Activated T-cell treated with anti-CD3 and anti-CD28 coated beads, Interleukin-2, amount 50 U/mL, for 24 hours (primary cell): Measurements from ENCODE around the gene BEST2.
"Not testable (repeated sequence)": the region's sequence is repeated elsewhere in the genome, so short reads cannot be mapped to it uniquely, and the experiment has no call there.

Experiments
- DNase-seq: peaks from one replicate; pipeline ENCODE4 v3.0.0-alpha.2; 2020
- H3K27ac Mint-ChIP-seq: 2 replicates; pipeline ENCODE4 v1.8.0; 2020; ENCODE audit warnings: mild to moderate bottlenecking, mixed read lengths
- H3K27me3 Mint-ChIP-seq: 2 replicates; pipeline ENCODE4 v1.8.0; 2020; ENCODE audit warnings: mixed read lengths
- H3K36me3 Mint-ChIP-seq: 2 replicates; pipeline ENCODE4 v1.8.0; 2020; ENCODE audit warnings: low read depth, mixed read lengths
- H3K4me1 Mint-ChIP-seq: 2 replicates; pipeline ENCODE4 v1.8.0; 2020; ENCODE audit warnings: low read depth, mixed read lengths
- H3K4me3 Mint-ChIP-seq: 2 replicates; pipeline ENCODE4 v1.8.0; 2020; ENCODE audit warnings: mild to moderate bottlenecking, moderate library complexity, mixed read lengths
- H3K9me3 Mint-ChIP-seq: 2 replicates; pipeline ENCODE4 v1.8.0; 2020; ENCODE audit warnings: mixed read lengths

BEST2 gene

DNA sequence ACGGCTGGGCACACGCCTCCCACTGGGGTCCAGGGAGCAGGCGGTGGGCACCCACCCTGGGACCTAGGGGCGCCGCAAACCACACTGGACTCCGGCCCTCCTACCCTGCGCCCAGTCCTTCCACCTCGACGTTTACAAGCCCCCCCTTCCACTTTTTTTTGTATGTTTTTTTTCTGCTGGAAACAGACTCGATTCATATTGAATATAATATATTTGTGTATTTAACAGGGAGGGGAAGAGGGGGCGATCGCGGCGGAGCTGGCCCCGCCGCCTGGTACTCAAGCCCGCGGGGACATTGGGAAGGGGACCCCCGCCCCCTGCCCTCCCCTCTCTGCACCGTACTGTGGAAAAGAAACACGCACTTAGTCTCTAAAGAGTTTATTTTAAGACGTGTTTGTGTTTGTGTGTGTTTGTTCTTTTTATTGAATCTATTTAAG is 41.3 kb downstream of the BEST2 start:
- peak overlapping the region; percentile 99 for H3K27ac Mint-ChIP-seq
- H3K27me3 Mint-ChIP-seq, result no peaks in the 10 kb centered on the region
- H3K9me3 Mint-ChIP-seq, result no peaks in the 10 kb centered on the region
- peak overlapping the region; percentile 98 for H3K4me3 Mint-ChIP-seq
- H3K36me3 Mint-ChIP-seq, result peaks cover 46% of the 10 kb centered on the region
- H3K4me1 Mint-ChIP-seq, result peaks cover 51% of the 10 kb centered on the region
- DNase-seq, result no peak

GRCh38 chr19:12793290-12794195 is 42.0 kb downstream of the BEST2 start:
- Mint-ChIP-seq H3K4me1 (peaks cover 44% of the 10 kb centered on the region), H3K27me3 (no peaks in the 10 kb centered on the region), H3K4me3 (peak overlapping the region; percentile 98), H3K9me3 (no peaks in the 10 kb centered on the region), H3K36me3 (peaks cover 51% of the 10 kb centered on the region), H3K27ac (peak overlapping the region; percentile 99)
- DNase-seq, result peak; percentile 97

DNA sequence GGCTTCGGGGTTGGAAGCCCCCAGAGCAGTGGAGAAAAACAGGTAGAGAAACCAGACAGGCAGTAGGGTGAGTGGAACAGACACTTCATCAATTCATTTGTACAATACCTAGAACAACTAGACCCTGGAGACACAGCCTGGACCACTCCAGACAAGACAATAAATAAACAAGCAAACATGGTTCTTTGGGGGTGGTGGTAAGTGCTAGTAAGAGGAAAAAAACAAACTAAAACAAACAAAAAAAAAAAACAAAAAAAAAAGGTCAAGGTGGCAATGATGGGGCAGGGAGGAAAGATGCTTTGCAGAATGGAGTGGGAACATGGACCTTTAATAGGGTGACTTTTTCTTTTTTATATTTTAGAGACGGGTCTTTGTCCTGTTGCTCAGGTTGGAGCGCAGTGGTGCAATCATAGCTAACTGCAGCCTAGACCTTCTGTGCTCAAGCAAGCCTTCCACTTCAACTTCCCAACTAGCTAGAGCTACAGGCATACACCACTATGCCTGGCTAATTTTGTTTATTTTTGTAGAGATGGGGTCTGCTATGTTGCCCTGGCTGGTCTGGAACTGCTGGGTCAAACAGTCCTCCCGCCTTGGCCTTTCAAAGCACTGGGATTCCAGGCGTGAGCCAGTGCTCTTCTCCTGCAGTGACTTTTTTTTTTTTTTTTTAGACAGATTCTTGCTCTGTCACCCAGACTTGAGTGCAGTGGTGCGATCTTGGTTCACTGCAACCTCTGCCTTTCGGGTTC is 42.8 kb downstream of the BEST2 start:
- Mint-ChIP-seq H3K27me3 (no peaks in the 10 kb centered on the region), H3K9me3 (no peaks in the 10 kb centered on the region), H3K4me3 (peak overlapping the region; percentile 78), H3K4me1 (peaks cover 37% of the 10 kb centered on the region), H3K27ac (peak overlapping the region; percentile 92), H3K36me3 (peaks cover 58% of the 10 kb centered on the region)
- no peak for DNase-seq

GRCh38 chr19:12794971-12795381 is 43.4 kb downstream of the BEST2 start:
- Mint-ChIP-seq H3K9me3 (no peaks in the 10 kb centered on the region), H3K4me3 (peak overlapping the region; percentile 78), H3K36me3 (peaks cover 64% of the 10 kb centered on the region), H3K4me1 (peaks cover 41% of the 10 kb centered on the region), H3K27me3 (no peaks in the 10 kb centered on the region), H3K27ac (peak overlapping the region; percentile 92)
- DNase-seq, result no peak

- H3K27ac Mint-ChIP-seq, result peak overlapping the region; percentile 86
- H3K9me3 Mint-ChIP-seq, result no peaks in the 10 kb centered on the region
- DNase-seq, result peak; percentile 84
- H3K4me3 Mint-ChIP-seq, result peak overlapping the region; percentile 69
- H3K36me3 Mint-ChIP-seq, result peaks cover 72% of the 10 kb centered on the region
- no peaks in the 10 kb centered on the region for H3K27me3 Mint-ChIP-seq
- H3K4me1 Mint-ChIP-seq, result peaks cover 42% of the 10 kb centered on the region
These were observed 44.8 kb downstream of the BEST2 start for GRCh38 chr19:12796146-12797071.

GRCh38 chr19:12797141-12797587 is 45.6 kb downstream of the BEST2 start:
- no peak overlapping the region for H3K4me3 Mint-ChIP-seq
- H3K36me3 Mint-ChIP-seq, result peaks cover 66% of the 10 kb centered on the region
- no peak overlapping the region for H3K27ac Mint-ChIP-seq
- H3K27me3 Mint-ChIP-seq, result no peaks in the 10 kb centered on the region
- no peaks in the 10 kb centered on the region for H3K9me3 Mint-ChIP-seq
- no peak for DNase-seq
- peaks cover 44% of the 10 kb centered on the region for H3K4me1 Mint-ChIP-seq

DNA sequence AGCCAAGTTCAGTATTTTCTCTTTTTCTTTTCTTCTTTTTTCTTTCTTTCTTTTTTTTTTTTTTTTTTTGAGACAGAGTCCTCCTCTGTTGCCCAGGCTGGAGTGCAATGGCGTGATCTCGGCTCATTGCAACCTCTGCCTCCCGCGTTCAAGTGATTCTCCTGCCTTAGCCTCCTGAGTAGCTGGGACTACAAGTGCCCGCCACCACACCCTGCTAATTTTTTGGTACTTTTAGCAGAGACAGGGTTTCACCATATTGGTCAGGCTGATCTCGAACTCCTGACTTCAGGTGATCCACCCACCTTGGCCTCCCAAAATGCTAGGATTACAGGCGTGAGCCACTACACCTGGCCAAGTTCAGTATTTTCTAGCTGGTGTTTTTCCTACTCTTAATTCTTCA is 46.0 kb downstream of the BEST2 start:
- Mint-ChIP-seq H3K36me3 (peaks cover 61% of the 10 kb centered on the region), H3K4me1 (peaks cover 48% of the 10 kb centered on the region)
- H3K9me3 Mint-ChIP-seq, H3K4me3 Mint-ChIP-seq, DNase-seq, H3K27ac Mint-ChIP-seq, H3K27me3 Mint-ChIP-seq: not testable (repeated sequence)

DNA sequence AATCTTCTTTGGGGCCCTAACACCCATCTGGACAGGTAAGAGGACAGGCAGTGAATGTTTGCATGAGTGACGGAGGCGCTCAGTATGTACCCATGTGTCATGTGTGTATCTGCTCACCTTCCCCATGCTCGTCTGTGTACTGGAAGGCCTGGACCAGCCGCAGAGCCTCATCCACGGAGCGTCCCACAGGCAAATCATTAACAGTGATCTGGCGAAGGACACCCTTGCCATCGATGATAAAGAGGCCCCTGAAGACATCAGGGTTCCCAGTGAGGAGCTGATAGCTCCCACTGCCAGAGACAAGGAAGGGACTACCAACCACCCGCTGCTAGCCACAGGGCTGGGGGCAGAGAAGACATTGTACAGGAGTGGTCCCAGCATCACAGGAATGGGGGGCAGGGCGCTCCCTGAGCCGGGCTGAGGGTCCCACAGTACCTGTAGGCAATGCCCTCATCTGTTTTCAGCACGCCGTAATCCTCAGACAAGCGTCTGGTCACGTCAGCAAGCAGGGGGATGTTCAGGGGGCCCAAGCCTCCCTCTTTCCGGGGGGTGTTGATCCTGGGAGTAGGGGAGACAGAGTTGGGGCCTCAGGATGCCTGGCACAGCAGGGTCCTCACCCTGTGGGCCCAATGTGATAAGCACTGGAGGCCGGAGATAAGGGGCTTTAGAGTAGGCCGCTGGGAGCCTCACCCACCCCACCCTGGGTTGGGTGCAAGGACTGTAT is 48.3 kb downstream of the BEST2 start:
- H3K27me3 Mint-ChIP-seq, result no peaks in the 10 kb centered on the region
- no peaks in the 10 kb centered on the region for H3K9me3 Mint-ChIP-seq
- peaks cover 40% of the 10 kb centered on the region for H3K4me1 Mint-ChIP-seq
- peaks cover 47% of the 10 kb centered on the region for H3K36me3 Mint-ChIP-seq
- no peak for DNase-seq
- H3K4me3 Mint-ChIP-seq, result peak overlapping the region; percentile 91
- peak overlapping the region; percentile 61 for H3K27ac Mint-ChIP-seq

DNA sequence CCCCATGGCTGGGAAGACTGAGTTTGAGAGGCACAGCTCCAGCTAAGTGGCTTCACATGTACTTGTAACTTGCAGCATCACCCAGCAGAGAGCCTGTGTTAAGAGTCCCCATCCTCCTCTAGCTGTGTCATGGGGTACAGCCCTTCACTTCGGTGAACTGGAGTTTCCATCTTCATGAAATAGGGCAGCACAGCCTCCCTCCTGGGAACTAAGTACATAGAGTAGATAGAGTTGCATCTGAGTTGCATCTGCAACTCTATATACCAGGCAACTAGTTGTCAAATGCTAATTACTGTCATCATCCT is 48.8 kb downstream of the BEST2 start:
- Mint-ChIP-seq H3K27ac (peak overlapping the region; percentile 87), H3K27me3 (no peaks in the 10 kb centered on the region), H3K9me3 (no peaks in the 10 kb centered on the region), H3K4me3 (peak overlapping the region; percentile 91), H3K36me3 (peaks cover 47% of the 10 kb centered on the region), H3K4me1 (peaks cover 36% of the 10 kb centered on the region)
- no peak for DNase-seq

- H3K9me3 Mint-ChIP-seq, result no peaks in the 10 kb centered on the region
- H3K36me3 Mint-ChIP-seq, result peaks cover 46% of the 10 kb centered on the region
- no peak for DNase-seq
- no peaks in the 10 kb centered on the region for H3K27me3 Mint-ChIP-seq
- peak overlapping the region; percentile 91 for H3K4me3 Mint-ChIP-seq
- peak overlapping the region; percentile 87 for H3K27ac Mint-ChIP-seq
- peaks cover 33% of the 10 kb centered on the region for H3K4me1 Mint-ChIP-seq
These were observed 49.4 kb downstream of the BEST2 start for GRCh38 chr19:12800923-12801465.

DNA sequence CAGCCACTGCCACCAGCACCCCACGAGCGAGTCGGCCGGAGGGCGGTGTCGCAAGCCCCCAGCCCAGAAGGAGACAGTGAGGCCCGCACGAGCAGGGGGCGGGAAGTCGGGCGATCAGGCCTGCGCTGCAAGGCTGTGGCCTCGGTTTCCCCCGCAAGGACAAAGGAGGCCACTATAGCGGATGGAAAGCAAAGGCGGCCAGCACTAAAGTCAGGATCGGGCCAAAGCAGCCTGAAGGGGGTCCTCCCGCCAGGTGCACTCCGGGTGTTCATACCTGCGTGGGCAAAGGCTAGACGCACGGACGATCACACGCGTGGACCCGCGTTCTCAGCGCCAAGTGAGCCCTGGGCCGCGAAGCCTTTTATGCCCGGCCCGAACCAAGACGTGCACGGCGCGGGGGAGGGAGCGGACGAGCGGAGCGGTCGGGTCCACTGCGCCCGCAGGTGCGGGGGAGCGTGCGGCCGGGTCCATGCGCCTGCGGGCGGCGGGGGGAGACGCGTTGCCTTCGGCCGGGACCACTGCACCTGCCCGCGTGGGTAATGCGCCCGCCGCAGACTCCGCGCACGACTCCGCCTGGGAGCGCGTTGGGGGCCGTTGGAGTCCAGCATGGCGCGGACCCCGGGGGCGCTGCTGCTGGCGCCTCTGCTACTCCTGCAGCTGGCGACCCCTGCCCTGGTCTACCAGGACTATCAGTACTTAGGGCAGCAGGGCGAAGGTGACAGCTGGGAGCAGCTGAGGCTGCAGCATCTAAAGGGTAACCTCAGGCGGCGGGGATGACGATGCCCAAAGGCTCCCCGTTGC is 50.1 kb downstream of the BEST2 start, which contains the start of the genes PRDX2 and THSD8:
PRDX2 (minus strand) TSS at position 335 of the 801 bp plus-strand sequence. CDS start 539 bp downstream, outside the sequence.
THSD8 (plus strand) TSS at position 604 of the 801 bp plus-strand sequence; CDS start at position 607, 3 bp downstream.
- H3K4me1 Mint-ChIP-seq, result peaks cover 33% of the 10 kb centered on the region
- H3K9me3 Mint-ChIP-seq, result no peaks in the 10 kb centered on the region
- peak within 1 kb of the TSS; percentile 91 for H3K4me3 Mint-ChIP-seq
- DNase-seq, result peak; percentile 85
- no peaks in the 10 kb centered on the region for H3K27me3 Mint-ChIP-seq
- H3K27ac Mint-ChIP-seq, result peak within 1 kb of the TSS; percentile 87
- H3K36me3 Mint-ChIP-seq, result peaks cover 47% of the 10 kb centered on the region

DNA sequence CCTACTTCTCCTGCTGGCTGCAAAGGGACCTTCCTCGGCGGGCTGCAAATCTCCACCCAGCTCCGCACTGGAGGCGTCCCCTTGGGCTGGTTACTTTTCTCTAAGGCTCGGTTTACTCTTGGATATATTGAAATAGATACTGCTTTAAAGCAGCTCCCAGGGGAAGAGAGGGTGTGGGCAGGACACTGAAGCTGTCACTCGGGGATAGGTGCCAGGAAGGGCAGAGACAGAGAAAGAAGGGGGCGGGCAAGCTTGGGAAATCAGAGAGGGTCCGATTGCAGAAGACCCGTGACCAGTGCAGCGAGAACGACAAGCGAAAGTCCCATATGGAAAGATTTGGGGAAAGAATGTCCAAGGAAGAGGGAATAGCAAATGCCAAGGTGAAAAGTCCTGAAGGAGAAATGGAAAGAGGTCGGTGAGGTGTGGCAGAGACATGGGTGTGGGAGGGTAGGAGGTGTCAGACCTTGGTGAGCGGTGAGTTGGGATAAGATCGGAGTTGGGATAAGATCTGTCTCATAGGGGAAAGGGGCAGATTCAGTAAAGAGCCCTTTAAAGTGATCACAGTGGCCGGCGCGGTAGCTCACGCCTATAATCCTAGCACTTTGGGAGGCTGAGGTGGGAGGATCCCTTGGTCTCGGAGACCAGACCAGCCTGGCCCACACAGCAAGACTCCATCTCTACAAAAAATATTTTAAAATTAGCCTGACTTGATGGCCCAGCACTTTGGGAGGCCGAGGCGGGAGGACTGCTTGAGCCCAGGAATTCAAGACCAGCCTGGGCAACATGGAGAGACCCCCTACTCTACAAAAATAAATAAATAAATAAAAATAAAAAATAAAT is 50.9 kb downstream of the BEST2 start:
- Mint-ChIP-seq H3K4me3 (peak overlapping the region; percentile 91), H3K9me3 (no peaks in the 10 kb centered on the region), H3K27ac (no peak overlapping the region), H3K27me3 (no peaks in the 10 kb centered on the region), H3K4me1 (peaks cover 40% of the 10 kb centered on the region), H3K36me3 (peaks cover 47% of the 10 kb centered on the region)
- no peak for DNase-seq
